HCT116 (cell line): ENCODE measurements around the gene NR6A1. TPM values are rescaled to one million over a fixed set of nuclear protein-coding genes. Genes with fewer than 3 reads are reported as not detected.

Experiments used
- ATAC-seq: fragments of 200-7000 bp; cut with Tn5 transposase; 2 replicates; pipeline ENCODE4 v1.9.1; 2020; ENCODE audit warnings: mild to moderate bottlenecking, moderate library complexity
- BruUV-seq: library from RNA; stranded (reverse); fragments of 400-500 nt; replicated peaks from 2 replicates; lab custom pipeline; 2021; lab: Mats Ljungman, UMichigan
- CTCF ChIA-PET: fragments of 300-600 bp; sonication (Branson Sonifier 250); formaldehyde crosslinking; loops from one replicate; lab custom pipeline; 2021; ENCODE audit warnings: antibody characterized with exemption; lab: Charles Lee
- POLR2A ChIA-PET: fragments of 300-600, 350-600 bp; sonication (Branson Sonifier 250); formaldehyde crosslinking; loops from one replicate; lab custom pipeline; 2021; ENCODE audit warnings: antibody characterized with exemption; lab: Charles Lee
- RAD21 ChIA-PET, 2 experiments: fragments of 300-600 bp; sonication (Branson Sonifier 250); formaldehyde crosslinking; loops; one replicate each; lab custom pipeline; 2023; ENCODE audit warnings: low total read pairs in 2 of 2; ENCODE audit not compliant: uncharacterized antibody in 2 of 2, unreplicated experiment in 2 of 2, low non-redundant PET in 1 of 2; lab: Charles Lee
- DNase-seq: peaks from one replicate; pipeline ENCODE4 v3.0.0-alpha.2; 2010; ENCODE audit warnings: low read depth, low spot score
- H2AFZ ChIP-seq: fragments of 200-600 bp; shearing (Covaris generic), sonication (generic); 2 replicates; pipeline ENCODE4 v1.6.1; 2017; ENCODE audit warnings: low read depth, mixed run types, mixed read lengths, antibody characterized with exemption, low read length; ENCODE audit not compliant: poor library complexity, severe bottlenecking
- H3K27ac ChIP-seq: 2 replicates; pipeline ENCODE4 v1.5.1; 2012; ENCODE audit warnings: low read depth, low read length
- H3K27me3 ChIP-seq: fragments of 200-600 bp; sonication (generic); 2 replicates; pipeline ENCODE4 v1.6.1; 2016; ENCODE audit warnings: mixed run types, low read length, mixed read lengths; ENCODE audit not compliant: insufficient read depth
- H3K36me3 ChIP-seq, 2 experiments: fragments of 200-500 bp in 1 of 2; fragments of 200-600 bp in 1 of 2; sonication (Bioruptor generic) in 1 of 2; sonication (generic) in 1 of 2; 2 replicates each; pipeline versions ENCODE4 v1.5.1 to v1.6.1; 2014 to 2016; ENCODE audit warnings: low read length in 2 of 2, inconsistent platforms in 1 of 2, mixed read lengths in 1 of 2, mixed run types in 1 of 2; ENCODE audit not compliant: insufficient read depth in 2 of 2, control insufficient read depth in 1 of 2
- H3K4me1 ChIP-seq, 2 experiments: fragments of 200-600 bp in 1 of 2; sonication (generic) in 1 of 2; 2 replicates each; pipeline versions ENCODE4 v1.5.1 to v1.6.1; 2012 to 2017; ENCODE audit warnings: low read length in 2 of 2, inconsistent platforms in 1 of 2, mild to moderate bottlenecking in 1 of 2, mixed read lengths in 1 of 2, mixed run types in 1 of 2, moderate library complexity in 1 of 2; ENCODE audit not compliant: insufficient read depth in 2 of 2, control insufficient read depth in 1 of 2
- H3K4me2 ChIP-seq: fragments of 200-600 bp; sonication (generic); 2 replicates; pipeline ENCODE4 v1.6.1; 2017; ENCODE audit warnings: mixed run types, low read length, mixed read lengths
- H3K4me3 ChIP-seq, 2 experiments: fragments of 200-600 bp in 1 of 2; sonication (generic) in 1 of 2; replicated peaks in 1 of 2; 2 replicates each; pipeline ENCODE4 v1.5.1; 2011 to 2016; ENCODE audit warnings: low read length in 2 of 2, control low read depth in 1 of 2, low read depth in 1 of 2, mild to moderate bottlenecking in 1 of 2, mixed read lengths in 1 of 2, mixed run types in 1 of 2
- H3K79me2 ChIP-seq: fragments of 200-600 bp; sonication (generic); 2 replicates; pipeline ENCODE4 v1.6.1; 2017; ENCODE audit warnings: mild to moderate bottlenecking, mixed run types, low read length, moderate library complexity, mixed read lengths; ENCODE audit not compliant: insufficient read depth
- H3K9ac ChIP-seq: fragments of 200-600 bp; sonication (generic); 2 replicates; pipeline ENCODE4 v1.6.1; 2016; ENCODE audit warnings: low read length, mixed read lengths
- H3K9me2 ChIP-seq: fragments of 200-600 bp; sonication (generic), shearing (Covaris generic); 2 replicates; pipeline ENCODE4 v1.6.1; 2017; ENCODE audit warnings: mixed run types, mild to moderate bottlenecking, moderate library complexity; ENCODE audit not compliant: insufficient read depth
- H3K9me3 ChIP-seq, 2 experiments: fragments of 200-500 bp in 1 of 2; fragments of 200-600 bp in 1 of 2; sonication (Bioruptor generic) in 1 of 2; sonication (generic) in 1 of 2; 2 replicates each; pipeline ENCODE4 v1.6.1; 2014 to 2017; ENCODE audit warnings: low read length in 2 of 2, mixed read lengths in 2 of 2, inconsistent platforms in 1 of 2, low read depth in 1 of 2, mild to moderate bottlenecking in 1 of 2, mixed run types in 1 of 2, moderate library complexity in 1 of 2; ENCODE audit not compliant: control insufficient read depth in 1 of 2, insufficient read depth in 1 of 2
- H4K20me1 ChIP-seq: fragments of 200-600 bp; sonication (generic), shearing (Covaris generic); 2 replicates; pipeline ENCODE4 v1.6.1; 2017; ENCODE audit warnings: mixed run types, mild to moderate bottlenecking, moderate library complexity; ENCODE audit not compliant: insufficient read depth
- CBX3 ChIP-seq: IDR thresholded peaks from 2 replicates; pipeline ENCODE4 v1.6.1; 2012; ENCODE audit warnings: low read depth
- CEBPB ChIP-seq: IDR thresholded peaks from 2 replicates; pipeline ENCODE4 v1.6.1; 2012; ENCODE audit warnings: low read depth
- EGR1 ChIP-seq: IDR thresholded peaks from 2 replicates; pipeline ENCODE4 v1.6.1; 2012; ENCODE audit warnings: low read depth
- ELF1 ChIP-seq: IDR thresholded peaks from 2 replicates; pipeline ENCODE4 v1.6.1; 2012; ENCODE audit warnings: low read depth, borderline replicate concordance
- EZH2 ChIP-seq: fragments of 200-600 bp; sonication (generic); IDR thresholded peaks from 2 replicates; pipeline ENCODE4 v1.6.1; 2017; ENCODE audit warnings: antibody characterized with exemption, mixed run types
- FOSL1 ChIP-seq: IDR thresholded peaks from 2 replicates; pipeline ENCODE4 v1.6.1; 2012; ENCODE audit warnings: low read depth
- JUND ChIP-seq: IDR thresholded peaks from 2 replicates; pipeline ENCODE4 v1.6.1; 2012
- POLR2A ChIP-seq: IDR thresholded peaks from 2 replicates; pipeline ENCODE4 v1.7.0; 2011; ENCODE audit warnings: borderline replicate concordance; ENCODE audit not compliant: insufficient read depth, insufficient read length; ENCODE audit errors: extremely low read depth
- POLR2AphosphoS5 ChIP-seq: IDR thresholded peaks from 2 replicates; pipeline ENCODE4 v1.6.1; 2011; ENCODE audit warnings: mild to moderate bottlenecking, low read depth, low read length, moderate library complexity
- RAD21 ChIP-seq: IDR thresholded peaks from 2 replicates; pipeline ENCODE4 v1.6.1; 2012; ENCODE audit warnings: low read depth, mild to moderate bottlenecking
- SIN3A ChIP-seq: IDR thresholded peaks from 2 replicates; pipeline ENCODE4 v1.6.1; 2012; ENCODE audit warnings: low read depth
- SP1 ChIP-seq: IDR thresholded peaks from 2 replicates; pipeline ENCODE4 v1.6.1; 2012; ENCODE audit warnings: low read depth
- SRF ChIP-seq: IDR thresholded peaks from 2 replicates; pipeline ENCODE4 v1.6.1; 2012; ENCODE audit warnings: low read depth
- TCF7L2 ChIP-seq: IDR thresholded peaks from 2 replicates; pipeline ENCODE4 v1.7.0; 2011; ENCODE audit warnings: borderline replicate concordance, inconsistent platforms; ENCODE audit not compliant: insufficient read depth, insufficient read length; ENCODE audit errors: extremely low read depth
- YY1 ChIP-seq: IDR thresholded peaks from 2 replicates; pipeline ENCODE4 v1.6.1; 2011; ENCODE audit warnings: low read length, low read depth, moderate library complexity, mild to moderate bottlenecking; ENCODE audit not compliant: insufficient replicate concordance; ENCODE audit errors: extremely low read depth
- ZFX ChIP-seq: fragments of 450-650 bp; IDR thresholded peaks from 2 replicates; pipeline ENCODE4 v1.6.1; 2017
- ZNF274 ChIP-seq: fragments of 200-500 bp; sonication (Bioruptor generic); IDR thresholded peaks from 2 replicates; pipeline ENCODE4 v1.6.1; 2014; ENCODE audit warnings: mild to moderate bottlenecking, low read depth, low read length, inconsistent platforms
- intact Hi-C: fragments of 100-400 bp; cut with micrococcal nuclease; formaldehyde crosslinking; loops from 2 replicates; pipeline ENCODE4 v1.10.0; 2022
- total RNA-seq: library from RNA; stranded (reverse); gene quantifications from one replicate; pipeline ENCODE4 v1.2.1, GENCODE V29; 2021; ENCODE audit not compliant: unreplicated experiment
- TF ChIP-seq, protein P1 (sequence below): IDR thresholded peaks from 2 replicates; pipeline ENCODE4 v1.6.1; 2012
- TF ChIP-seq, protein P2 (sequence below): IDR thresholded peaks from 2 replicates; pipeline ENCODE4 v1.6.1; 2012; ENCODE audit warnings: low read depth

Gene NR6A1
- total RNA-seq, 1 experiment from 2014 or later, result 9.9 TPM

DNA sequence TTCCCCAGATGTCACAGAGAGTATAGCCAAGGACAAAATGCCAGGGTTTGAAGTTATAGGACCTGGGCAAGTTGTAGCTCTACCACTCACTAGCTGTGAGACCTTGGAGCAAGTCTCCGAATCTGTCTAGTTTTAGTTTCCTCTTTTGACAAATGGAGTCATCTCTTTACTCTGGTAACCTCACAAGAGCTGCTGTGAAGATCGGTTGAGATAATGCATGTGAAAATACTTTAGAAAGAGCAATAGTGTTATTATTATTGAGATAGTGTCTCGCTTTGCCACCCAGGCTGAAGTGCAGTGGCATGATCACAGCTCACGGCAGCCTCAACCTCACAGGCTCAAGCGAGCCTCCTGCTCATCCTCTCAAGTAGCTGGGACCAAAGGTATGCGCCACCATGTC, 146.0 kb downstream of the NR6A1 start:
- Histone ChIP-seq H3K27me3 (no peaks in the 10 kb centered on the region), H3K9me2 (no peaks in the 10 kb centered on the region), H3K4me2 (no peak overlapping the region), H4K20me1 (no peaks in the 10 kb centered on the region), H3K27ac (no peak overlapping the region), H3K79me2 (no peaks in the 10 kb centered on the region), H3K4me3 (no peak overlapping the region), H2AFZ (no peak overlapping the region), H3K9ac (no peak overlapping the region), H3K9me3 (no peaks in the 10 kb centered on the region), H3K36me3 (no peaks in the 10 kb centered on the region), H3K4me1 (peaks cover 32 to 67% of the 10 kb centered on the region in 2 experiments)
- CTCF ChIA-PET, result interaction anchor here (1.2 kb wide), 1 partner anchor 86 kb away, joined by 3 read pairs; no protein-coding TSS in a partner anchor
- TF ChIP-seq EGR1 (no peak), POLR2A (no peak), FOSL1 (no peak)
- intact Hi-C loops, result no loop called here
- ATAC-seq (no peak), DNase-seq (no peak)
- RAD21 ChIA-PET, result no interaction called here
- POLR2A ChIA-PET, result interaction anchor here (1.8 kb wide), 1 partner anchor 34 kb away, joined by 6 read pairs; no protein-coding TSS in a partner anchor
- BruUV-seq, result no TSS peak

DNA sequence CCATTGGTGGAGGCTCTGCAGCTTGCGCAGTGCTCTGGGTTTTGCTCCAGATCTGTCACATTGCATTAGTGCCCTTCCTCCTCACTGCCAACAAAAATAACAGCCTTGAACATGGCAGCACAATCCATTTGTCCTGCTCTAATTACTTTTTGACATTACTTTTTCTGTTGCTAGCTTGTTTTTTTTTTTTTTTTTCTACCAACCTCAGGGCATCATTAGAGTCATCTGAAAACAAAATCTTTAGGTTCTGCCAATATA, 146.4 kb downstream of the NR6A1 start:
- Histone ChIP-seq H3K27ac (no peak overlapping the region), H4K20me1 (no peaks in the 10 kb centered on the region), H3K27me3 (no peaks in the 10 kb centered on the region), H3K9me3 (no peaks in the 10 kb centered on the region), H3K4me1 (peaks cover 32 to 65% of the 10 kb centered on the region in 2 experiments), H3K9me2 (no peaks in the 10 kb centered on the region), H3K4me3 (no peak overlapping the region), H2AFZ (no peak overlapping the region), H3K4me2 (peak overlapping the region; percentile 59), H3K9ac (no peak overlapping the region), H3K36me3 (no peaks in the 10 kb centered on the region), H3K79me2 (no peaks in the 10 kb centered on the region)
- BruUV-seq, result no TSS peak
- ChIA-PET POLR2A (interaction anchor here (1.8 kb wide), 1 partner anchor 34 kb away, joined by 6 read pairs; no protein-coding TSS in a partner anchor), RAD21 (interaction anchor here in 1 of 2 experiments (0.6 kb wide), 1 partner anchor 25 kb away, joined by 5 read pairs; no protein-coding TSS in a partner anchor), CTCF (interaction anchor here (1.2 kb wide), 1 partner anchor 87 kb away, joined by 3 read pairs; no protein-coding TSS in a partner anchor)
- intact Hi-C loops, result no loop called here
- ATAC-seq, result no peak
- no peak for DNase-seq
- no peak for TF ChIP-seq SRF
- TF ChIP-seq, protein P1, sequence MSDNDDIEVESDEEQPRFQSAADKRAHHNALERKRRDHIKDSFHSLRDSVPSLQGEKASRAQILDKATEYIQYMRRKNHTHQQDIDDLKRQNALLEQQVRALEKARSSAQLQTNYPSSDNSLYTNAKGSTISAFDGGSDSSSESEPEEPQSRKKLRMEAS, result no peak
- TF ChIP-seq YY1, result no peak
- TF ChIP-seq, protein P2, sequence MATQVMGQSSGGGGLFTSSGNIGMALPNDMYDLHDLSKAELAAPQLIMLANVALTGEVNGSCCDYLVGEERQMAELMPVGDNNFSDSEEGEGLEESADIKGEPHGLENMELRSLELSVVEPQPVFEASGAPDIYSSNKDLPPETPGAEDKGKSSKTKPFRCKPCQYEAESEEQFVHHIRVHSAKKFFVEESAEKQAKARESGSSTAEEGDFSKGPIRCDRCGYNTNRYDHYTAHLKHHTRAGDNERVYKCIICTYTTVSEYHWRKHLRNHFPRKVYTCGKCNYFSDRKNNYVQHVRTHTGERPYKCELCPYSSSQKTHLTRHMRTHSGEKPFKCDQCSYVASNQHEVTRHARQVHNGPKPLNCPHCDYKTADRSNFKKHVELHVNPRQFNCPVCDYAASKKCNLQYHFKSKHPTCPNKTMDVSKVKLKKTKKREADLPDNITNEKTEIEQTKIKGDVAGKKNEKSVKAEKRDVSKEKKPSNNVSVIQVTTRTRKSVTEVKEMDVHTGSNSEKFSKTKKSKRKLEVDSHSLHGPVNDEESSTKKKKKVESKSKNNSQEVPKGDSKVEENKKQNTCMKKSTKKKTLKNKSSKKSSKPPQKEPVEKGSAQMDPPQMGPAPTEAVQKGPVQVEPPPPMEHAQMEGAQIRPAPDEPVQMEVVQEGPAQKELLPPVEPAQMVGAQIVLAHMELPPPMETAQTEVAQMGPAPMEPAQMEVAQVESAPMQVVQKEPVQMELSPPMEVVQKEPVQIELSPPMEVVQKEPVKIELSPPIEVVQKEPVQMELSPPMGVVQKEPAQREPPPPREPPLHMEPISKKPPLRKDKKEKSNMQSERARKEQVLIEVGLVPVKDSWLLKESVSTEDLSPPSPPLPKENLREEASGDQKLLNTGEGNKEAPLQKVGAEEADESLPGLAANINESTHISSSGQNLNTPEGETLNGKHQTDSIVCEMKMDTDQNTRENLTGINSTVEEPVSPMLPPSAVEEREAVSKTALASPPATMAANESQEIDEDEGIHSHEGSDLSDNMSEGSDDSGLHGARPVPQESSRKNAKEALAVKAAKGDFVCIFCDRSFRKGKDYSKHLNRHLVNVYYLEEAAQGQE, result no peak
- no peak for TF ChIP-seq CBX3
- no peak for TF ChIP-seq JUND
- no peak for TF ChIP-seq CEBPB
- no peak for TF ChIP-seq ELF1
- no peak for TF ChIP-seq ZNF274
- TF ChIP-seq EZH2, result no peak
- TF ChIP-seq ZFX, result no peak
- TF ChIP-seq TCF7L2, result no peak
- TF ChIP-seq RAD21, result no peak
- TF ChIP-seq POLR2A, result no peak
- no peak for TF ChIP-seq SIN3A
- no peak for TF ChIP-seq SP1
- no peak for TF ChIP-seq POLR2AphosphoS5
